ENCODE results near the gene ATCAY. TPM values are rescaled to one million over a fixed set of nuclear protein-coding genes. Genes with fewer than 3 reads are reported as not detected.
"Not testable (repeated sequence)": the region's sequence is repeated elsewhere in the genome, so short reads cannot be mapped to it uniquely, and the experiment has no call there.

The ATCAY gene
- total RNA-seq, 1 donor from 2014 or later: 15.8 TPM

DNA sequence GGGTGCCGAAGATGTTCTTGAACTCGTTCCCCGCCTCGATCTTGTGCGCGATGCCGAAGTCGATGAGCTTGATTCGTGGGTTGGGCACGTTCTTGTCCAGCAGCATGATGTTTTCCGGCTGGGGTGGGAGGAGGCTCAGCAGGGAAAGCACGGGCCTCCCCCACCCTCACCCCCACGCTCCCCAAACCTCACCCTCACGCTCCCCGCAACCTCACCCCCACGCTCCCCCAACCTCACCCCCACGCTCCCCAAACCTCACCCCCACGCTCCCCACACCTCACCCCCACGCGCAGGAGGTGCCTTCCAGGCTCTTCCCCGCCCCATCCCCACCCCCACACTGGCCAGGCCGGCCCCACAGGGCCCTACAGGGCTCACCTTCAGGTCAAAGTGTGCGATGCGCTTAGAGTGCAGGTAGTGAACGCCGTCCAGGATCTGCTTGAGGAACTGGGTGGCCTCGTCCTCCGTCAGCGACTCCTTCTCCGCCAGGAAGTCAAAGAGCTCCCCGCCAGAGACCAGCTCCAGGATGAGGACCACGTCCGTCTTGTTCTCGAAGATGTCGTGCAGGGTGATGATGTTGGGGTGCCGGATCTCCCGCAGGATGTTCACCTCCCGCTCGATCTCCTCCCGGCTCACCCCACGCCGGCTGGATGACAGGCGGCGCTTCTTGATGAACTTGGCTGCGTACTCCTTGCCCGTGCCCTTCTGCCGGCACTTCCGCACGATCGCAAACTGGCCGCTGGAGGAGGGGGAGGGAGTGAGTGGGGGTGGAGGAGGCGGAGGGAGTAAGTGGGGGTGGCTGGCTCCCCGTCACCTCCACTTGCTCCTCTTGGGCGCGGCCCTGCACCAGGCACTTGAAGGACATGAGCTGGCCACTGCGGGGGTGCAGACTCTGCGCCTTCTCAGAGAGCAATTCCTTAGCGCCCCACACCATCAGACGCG, 84.0 kb downstream of the ATCAY start:
- Histone ChIP-seq H3K27ac (no peak overlapping the region), H3K27me3 (no peaks in the 10 kb centered on the region), H3K4me1 (peaks cover 10% of the 10 kb centered on the region), H2AFZ (replicated peaks) (no peak overlapping the region), H3K36me3 (no peaks in the 10 kb centered on the region), H3K79me2 (ENCODE audit: low read depth) (peaks cover 33% of the 10 kb centered on the region), H3F3A (ENCODE audit: low read depth) (peaks cover 16% of the 10 kb centered on the region), H4K20me1 (ENCODE audit: low read depth) (peaks cover 56% of the 10 kb centered on the region), H3K9me3 (ENCODE audit: low read depth) (no peaks in the 10 kb centered on the region), H3K4me2 (no peak overlapping the region), H3K9ac (no peak overlapping the region), H3K4me3 (no peak overlapping the region)
- Mint-ChIP-seq H3K36me3 (peaks cover 14% of the 10 kb centered on the region), H3K9me3 (no peaks in the 10 kb centered on the region), H3K4me1 (peaks cover 20% of the 10 kb centered on the region), H3K4me3 (no peak overlapping the region), H3K27me3 (ENCODE audit: insufficient read depth, low read depth) (peaks cover 3% of the 10 kb centered on the region), H3K27ac (peak overlapping the region; percentile 57)
- TF ChIP-seq, protein P1, sequence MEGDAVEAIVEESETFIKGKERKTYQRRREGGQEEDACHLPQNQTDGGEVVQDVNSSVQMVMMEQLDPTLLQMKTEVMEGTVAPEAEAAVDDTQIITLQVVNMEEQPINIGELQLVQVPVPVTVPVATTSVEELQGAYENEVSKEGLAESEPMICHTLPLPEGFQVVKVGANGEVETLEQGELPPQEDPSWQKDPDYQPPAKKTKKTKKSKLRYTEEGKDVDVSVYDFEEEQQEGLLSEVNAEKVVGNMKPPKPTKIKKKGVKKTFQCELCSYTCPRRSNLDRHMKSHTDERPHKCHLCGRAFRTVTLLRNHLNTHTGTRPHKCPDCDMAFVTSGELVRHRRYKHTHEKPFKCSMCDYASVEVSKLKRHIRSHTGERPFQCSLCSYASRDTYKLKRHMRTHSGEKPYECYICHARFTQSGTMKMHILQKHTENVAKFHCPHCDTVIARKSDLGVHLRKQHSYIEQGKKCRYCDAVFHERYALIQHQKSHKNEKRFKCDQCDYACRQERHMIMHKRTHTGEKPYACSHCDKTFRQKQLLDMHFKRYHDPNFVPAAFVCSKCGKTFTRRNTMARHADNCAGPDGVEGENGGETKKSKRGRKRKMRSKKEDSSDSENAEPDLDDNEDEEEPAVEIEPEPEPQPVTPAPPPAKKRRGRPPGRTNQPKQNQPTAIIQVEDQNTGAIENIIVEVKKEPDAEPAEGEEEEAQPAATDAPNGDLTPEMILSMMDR (IDR thresholded peaks at IDR 0.05): no peak
- TF ChIP-seq EZH2 (IDR thresholded peaks at IDR 0.05): no peak
- TF ChIP-seq EZH2phosphoT487 (IDR thresholded peaks at IDR 0.05): no peak
- peak; percentile 1 for DNase-seq (ENCODE audit: low spot score)

DNA sequence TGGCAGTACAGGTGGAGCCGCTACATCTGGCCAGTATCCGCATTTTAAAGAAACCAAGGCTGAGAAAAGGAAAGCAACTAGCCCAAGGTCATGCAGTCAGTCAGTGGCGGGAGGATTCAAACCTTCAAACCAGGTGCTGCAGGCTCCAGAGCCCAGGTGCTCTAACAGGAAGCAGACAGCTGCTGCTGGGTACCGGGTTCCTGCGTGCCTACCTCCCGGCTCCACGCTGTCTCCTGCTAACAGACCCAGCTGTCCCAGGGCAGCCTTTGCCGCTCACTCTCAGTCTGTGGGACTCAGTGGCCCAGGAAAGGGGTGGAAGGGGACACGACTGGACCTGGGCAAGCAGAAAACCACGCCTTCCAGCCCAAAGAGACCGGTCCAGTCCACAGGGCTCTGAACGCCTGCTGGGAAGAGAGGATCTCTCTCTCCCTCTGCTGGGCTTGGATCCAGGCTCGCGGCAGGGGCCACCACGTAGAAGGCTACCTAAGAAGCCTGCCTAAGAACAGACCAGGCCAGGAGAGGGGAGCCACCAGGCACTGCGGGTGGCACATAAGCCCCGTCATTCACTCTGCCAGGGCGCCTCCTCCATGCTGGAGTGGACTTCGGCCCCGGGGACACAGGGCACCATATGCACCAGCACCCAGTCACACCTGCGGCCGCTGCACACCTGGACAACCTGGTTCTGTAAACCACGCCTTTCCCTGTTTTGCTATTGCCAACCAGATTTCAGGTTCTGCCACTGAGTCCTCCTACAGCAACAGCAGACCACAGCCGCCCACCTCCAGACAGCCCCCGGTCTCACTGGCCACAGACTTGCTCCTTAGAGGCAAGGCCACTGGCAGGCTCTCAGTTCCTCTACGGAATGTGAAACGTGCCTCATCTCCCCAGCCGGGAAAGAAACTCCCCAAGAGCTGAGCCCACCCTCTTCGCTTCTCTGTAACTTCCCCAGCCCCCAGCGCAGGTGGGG, 85.8 kb downstream of the ATCAY start:
- peak; percentile 0 for DNase-seq (ENCODE audit: low spot score)
- peak overlapping the region; percentile 87 for H3K27ac Mint-ChIP-seq
- Histone ChIP-seq H4K20me1 (ENCODE audit: low read depth) (peaks cover 63% of the 10 kb centered on the region), H3K4me2 (no peak overlapping the region), H3K27me3 (no peaks in the 10 kb centered on the region), H3K79me2 (ENCODE audit: low read depth) (peaks cover 45% of the 10 kb centered on the region), H3F3A (ENCODE audit: low read depth) (peaks cover 24% of the 10 kb centered on the region), H3K36me3 (no peaks in the 10 kb centered on the region), H3K4me1 (peaks cover 15% of the 10 kb centered on the region), H3K4me3 (no peak overlapping the region), H3K27ac (no peak overlapping the region), H3K9ac (no peak overlapping the region), H3K9me3 (ENCODE audit: low read depth) (no peaks in the 10 kb centered on the region), H2AFZ (replicated peaks) (no peak overlapping the region)
- TF ChIP-seq, protein P1 (IDR thresholded peaks at IDR 0.05): no peak
- TF ChIP-seq EZH2 (IDR thresholded peaks at IDR 0.05) (no peak), EZH2phosphoT487 (IDR thresholded peaks at IDR 0.05) (no peak)
- peak overlapping the region; percentile 58 for H3K4me3 Mint-ChIP-seq
- peaks cover 3% of the 10 kb centered on the region for H3K27me3 Mint-ChIP-seq (ENCODE audit: insufficient read depth, low read depth)
- H3K4me1 Mint-ChIP-seq: peaks cover 30% of the 10 kb centered on the region
- peaks cover 16% of the 10 kb centered on the region for H3K36me3 Mint-ChIP-seq
- no peaks in the 10 kb centered on the region for H3K9me3 Mint-ChIP-seq

DNA sequence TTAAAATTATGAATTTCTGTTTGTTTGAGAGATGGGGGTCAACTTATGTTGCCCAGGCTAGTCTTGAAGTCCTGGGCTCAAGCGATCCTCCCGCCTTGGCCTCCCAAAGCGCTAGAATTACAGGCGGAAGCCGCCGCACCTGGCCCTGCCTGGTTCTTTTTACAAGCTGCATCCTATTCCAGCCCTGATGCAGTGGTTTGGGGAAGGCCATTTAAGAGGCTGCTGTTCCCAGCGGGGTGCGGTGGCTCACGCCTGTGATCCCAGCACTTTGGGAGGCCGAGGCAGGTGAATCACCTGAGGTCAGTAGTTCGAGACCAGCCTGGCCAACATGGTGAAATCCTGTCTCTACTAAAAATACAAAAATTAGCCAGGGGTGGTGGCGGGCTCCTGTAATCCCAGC, 87.5 kb downstream of the ATCAY start:
- peaks cover 74% of the 10 kb centered on the region for H4K20me1 ChIP-seq (ENCODE audit: low read depth)
- Mint-ChIP-seq H3K4me3 (peak overlapping the region; percentile 98), H3K27ac (peak overlapping the region; percentile 99), H3K4me1 (peaks cover 30% of the 10 kb centered on the region), H3K36me3 (peaks cover 11% of the 10 kb centered on the region)
- peaks cover 17% of the 10 kb centered on the region for H3K4me1 ChIP-seq
- peak overlapping the region; percentile 14 for H3K4me3 ChIP-seq
- H3K79me2 ChIP-seq (ENCODE audit: low read depth): peaks cover 45% of the 10 kb centered on the region
- H3K9me3 ChIP-seq (ENCODE audit: low read depth); H2AFZ ChIP-seq (replicated peaks); H3K36me3 ChIP-seq; H3K9ac ChIP-seq; H3K27me3 ChIP-seq; H3K9me3 Mint-ChIP-seq; H3K27me3 Mint-ChIP-seq (ENCODE audit: insufficient read depth, low read depth): not testable (repeated sequence)
- H3K27ac ChIP-seq: peak overlapping the region; percentile 91
- peak; percentile 4 for DNase-seq (ENCODE audit: low spot score)
- peaks cover 39% of the 10 kb centered on the region for H3F3A ChIP-seq (ENCODE audit: low read depth)
- H3K4me2 ChIP-seq: peak overlapping the region; percentile 56
